Vagina (tissue), 2 donors: Measurements from ENCODE around the gene PPAT. TPM values are rescaled to one million over a fixed set of nuclear protein-coding genes. Genes with fewer than 3 reads are reported as not detected.
"Not testable (repeated sequence)": the region's sequence is repeated elsewhere in the genome, so short reads cannot be mapped to it uniquely, and the experiment has no call there.

Experiments
- DNase-seq, 2 donors: peaks; one replicate each; pipeline ENCODE4 v3.0.0-alpha.2; 2017; ENCODE audit errors: extremely low spot score in 2 of 2
- H3K27ac ChIP-seq: fragments of 200-600 bp; sonication (generic); one replicate; pipeline ENCODE4 v1.5.1; 2019
- H3K27me3 ChIP-seq: fragments of 200-600 bp; sonication (generic); one replicate; pipeline ENCODE4 v1.5.1; 2019
- H3K36me3 ChIP-seq, 2 donors: fragments of 200-600 bp; sonication (generic); one replicate each; pipeline ENCODE4 v1.5.1; 2017 to 2019
- H3K4me1 ChIP-seq: fragments of 200-600 bp; sonication (generic); one replicate; pipeline ENCODE4 v1.5.1; 2019
- H3K4me3 ChIP-seq, 2 donors: fragments of 200-600 bp; sonication (generic); 1 replicate in 1 of 2; 2 replicates in 1 of 2; pipeline ENCODE4 v1.5.1; 2016 to 2019
- H3K9me3 ChIP-seq: fragments of 200-600 bp; sonication (generic); one replicate; pipeline ENCODE4 v1.5.1; 2019
- POLR2A ChIP-seq, 2 donors: fragments of 450-650 bp; IDR thresholded peaks; one replicate each; pipeline ENCODE4 v1.6.1; 2017; ENCODE audit warnings: antibody characterized with exemption in 2 of 2, mild to moderate bottlenecking in 2 of 2, moderate library complexity in 2 of 2
- POLR2AphosphoS5 ChIP-seq, 2 donors: sonication (generic); formaldehyde crosslinking; IDR thresholded peaks; one replicate each; pipeline ENCODE4 v1.9.0; 2017; ENCODE audit warnings: antibody characterized with exemption in 2 of 2, mild to moderate bottlenecking in 2 of 2, low read depth in 1 of 2; ENCODE audit not compliant: insufficient read depth in 1 of 2
- intact Hi-C: fragments of 100-400 bp; cut with DNase I; formaldehyde crosslinking; loops from one replicate; pipeline ENCODE4 v1.15.1; 2023
- total RNA-seq: library from RNA; depleted of rRNA; stranded (reverse); fragments of >200 nt; gene quantifications from one replicate; pipeline ENCODE4 v1.2.3, GENCODE V29; 2016
- TF ChIP-seq, protein P1 (sequence below), 3 experiments: fragments of 450-650 bp in 2 of 3; fragments of 200-600 bp in 1 of 3; sonication (generic) in 1 of 3; IDR thresholded peaks; one replicate each; pipeline ENCODE4 v1.5.1; 2017 to 2019; ENCODE audit warnings: antibody characterized with exemption in 3 of 3, mild to moderate bottlenecking in 2 of 3, moderate library complexity in 2 of 3

PPAT gene
- total RNA-seq, 1 donor from 2014 or later = 3.7 TPM

DNA sequence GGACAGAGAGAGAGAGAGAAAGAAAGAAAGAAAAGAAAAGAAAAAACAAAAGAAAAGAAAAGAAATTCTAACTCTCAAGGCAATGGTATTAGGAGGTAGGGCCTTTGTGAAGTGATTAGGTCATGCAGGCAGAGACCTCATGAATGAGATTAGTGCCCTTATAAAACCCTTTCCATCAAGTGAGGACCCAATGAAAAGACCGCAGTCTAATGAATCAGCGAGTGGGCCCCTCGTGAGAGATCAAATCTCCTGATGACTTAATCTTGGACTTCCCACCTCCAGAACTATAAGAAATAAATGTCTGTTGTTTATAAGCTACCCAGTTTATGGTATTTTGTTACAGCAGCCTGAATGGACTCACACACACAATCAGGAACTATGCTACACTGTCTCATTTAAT lies 65.0 kb downstream of the PPAT start:
- DNase-seq = no peak
- no peak overlapping the region for H3K4me3 ChIP-seq
- no peaks in the 10 kb centered on the region for H3K9me3 ChIP-seq
- intact Hi-C loops = no loop called here
- no peaks in the 10 kb centered on the region for H3K27me3 ChIP-seq
- H3K4me1 ChIP-seq = no peaks in the 10 kb centered on the region
- H3K27ac ChIP-seq = no peak overlapping the region
- TF ChIP-seq POLR2A (IDR thresholded peaks at IDR 0.05) (no peak), POLR2AphosphoS5 (IDR thresholded peaks at IDR 0.05; ENCODE audit: insufficient read depth in 1 of 2, low read depth in 1 of 2) (no peak)
- TF ChIP-seq, protein P1, sequence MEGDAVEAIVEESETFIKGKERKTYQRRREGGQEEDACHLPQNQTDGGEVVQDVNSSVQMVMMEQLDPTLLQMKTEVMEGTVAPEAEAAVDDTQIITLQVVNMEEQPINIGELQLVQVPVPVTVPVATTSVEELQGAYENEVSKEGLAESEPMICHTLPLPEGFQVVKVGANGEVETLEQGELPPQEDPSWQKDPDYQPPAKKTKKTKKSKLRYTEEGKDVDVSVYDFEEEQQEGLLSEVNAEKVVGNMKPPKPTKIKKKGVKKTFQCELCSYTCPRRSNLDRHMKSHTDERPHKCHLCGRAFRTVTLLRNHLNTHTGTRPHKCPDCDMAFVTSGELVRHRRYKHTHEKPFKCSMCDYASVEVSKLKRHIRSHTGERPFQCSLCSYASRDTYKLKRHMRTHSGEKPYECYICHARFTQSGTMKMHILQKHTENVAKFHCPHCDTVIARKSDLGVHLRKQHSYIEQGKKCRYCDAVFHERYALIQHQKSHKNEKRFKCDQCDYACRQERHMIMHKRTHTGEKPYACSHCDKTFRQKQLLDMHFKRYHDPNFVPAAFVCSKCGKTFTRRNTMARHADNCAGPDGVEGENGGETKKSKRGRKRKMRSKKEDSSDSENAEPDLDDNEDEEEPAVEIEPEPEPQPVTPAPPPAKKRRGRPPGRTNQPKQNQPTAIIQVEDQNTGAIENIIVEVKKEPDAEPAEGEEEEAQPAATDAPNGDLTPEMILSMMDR (IDR thresholded peaks at IDR 0.05) = no peak
- no peaks in the 10 kb centered on the region for H3K36me3 ChIP-seq

DNA sequence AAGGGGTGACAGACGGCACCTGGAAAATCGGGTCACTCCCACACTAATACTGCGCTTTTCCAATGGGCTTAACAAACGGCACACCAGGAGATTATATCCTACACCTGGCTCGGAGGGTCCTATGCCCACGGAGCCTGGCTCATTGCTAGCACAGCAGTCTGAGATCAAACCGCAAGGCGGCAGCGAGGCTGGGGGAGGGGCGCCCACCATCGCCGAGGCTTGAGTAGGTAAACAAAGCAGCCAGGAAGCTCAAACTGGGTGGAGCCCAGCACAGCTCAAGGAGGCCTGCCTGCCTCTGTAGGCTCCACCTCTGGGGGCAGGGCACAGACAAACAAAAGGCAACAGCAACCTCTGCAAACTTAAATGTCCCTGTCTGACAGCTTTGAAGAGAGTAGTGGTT lies 72.4 kb downstream of the PPAT start:
- H3K36me3 ChIP-seq, intact Hi-C loops, DNase-seq, H3K27me3 ChIP-seq, H3K4me3 ChIP-seq, H3K9me3 ChIP-seq, H3K4me1 ChIP-seq, H3K27ac ChIP-seq: not testable (repeated sequence)

DNA sequence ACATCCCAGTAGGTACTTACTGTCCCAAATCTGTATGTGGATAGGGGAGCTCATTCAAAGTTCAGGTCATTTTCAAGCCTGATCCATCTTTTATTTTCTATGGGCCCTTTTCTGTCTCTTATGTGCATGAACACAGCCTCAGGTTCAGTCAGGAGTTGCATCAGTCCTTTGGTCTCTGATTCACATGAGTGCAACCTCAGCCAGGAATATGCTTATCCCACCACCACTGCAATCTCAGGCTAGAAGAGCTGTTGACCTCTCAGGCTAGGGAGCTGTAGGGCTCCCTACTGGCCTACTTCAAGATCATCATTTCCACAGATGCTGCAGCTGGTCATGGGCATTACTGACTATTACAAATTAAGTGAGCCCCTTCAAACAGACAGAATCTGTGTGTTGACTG lies 75.3 kb downstream of the PPAT start:
- no peaks in the 10 kb centered on the region for H3K4me1 ChIP-seq
- peaks cover 0 to 2% of the 10 kb centered on the region in 2 donors for H3K36me3 ChIP-seq
- H3K4me3 ChIP-seq = no peak overlapping the region
- H3K27ac ChIP-seq = no peak overlapping the region
- no peak for DNase-seq
- no peaks in the 10 kb centered on the region for H3K27me3 ChIP-seq
- H3K9me3 ChIP-seq = no peaks in the 10 kb centered on the region
- TF ChIP-seq, protein P1 (IDR thresholded peaks at IDR 0.05) = no peak
- TF ChIP-seq POLR2A (IDR thresholded peaks at IDR 0.05) (no peak), POLR2AphosphoS5 (IDR thresholded peaks at IDR 0.05; ENCODE audit: insufficient read depth in 1 of 2, low read depth in 1 of 2) (no peak)
- intact Hi-C loops = no loop called here

DNA sequence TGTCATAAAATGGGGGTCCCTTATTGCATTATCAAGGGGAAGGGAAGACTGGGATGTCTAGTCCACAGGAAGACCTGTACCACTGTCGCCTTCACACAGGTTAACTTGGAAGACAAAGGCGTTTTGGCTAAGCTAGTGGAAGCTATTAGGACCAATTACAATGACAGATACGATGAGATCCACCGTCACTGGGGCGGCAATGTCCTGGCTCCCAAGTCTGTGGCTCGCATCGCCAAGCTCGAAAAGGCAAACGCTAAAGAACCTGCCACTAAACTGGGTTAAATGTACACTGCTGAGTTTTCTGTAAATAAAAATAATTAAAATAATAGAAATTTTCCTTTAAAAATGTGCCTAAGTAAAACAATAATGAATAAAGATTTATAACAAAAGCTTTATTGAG lies 78.8 kb downstream of the PPAT start:
- no peak for TF ChIP-seq POLR2A (IDR thresholded peaks at IDR 0.05)
- TF ChIP-seq, protein P1 (IDR thresholded peaks at IDR 0.05) = no peak
- TF ChIP-seq POLR2AphosphoS5 (IDR thresholded peaks at IDR 0.05; ENCODE audit: insufficient read depth in 1 of 2, low read depth in 1 of 2) = no peak
- no peak for DNase-seq
- Histone ChIP-seq H3K4me1 (no peaks in the 10 kb centered on the region), H3K27me3 (no peaks in the 10 kb centered on the region), H3K9me3 (no peaks in the 10 kb centered on the region), H3K4me3 (no peak overlapping the region), H3K27ac (no peak overlapping the region), H3K36me3 (peaks cover 0 to 10% of the 10 kb centered on the region in 2 donors)
- intact Hi-C loops = no loop called here

DNA sequence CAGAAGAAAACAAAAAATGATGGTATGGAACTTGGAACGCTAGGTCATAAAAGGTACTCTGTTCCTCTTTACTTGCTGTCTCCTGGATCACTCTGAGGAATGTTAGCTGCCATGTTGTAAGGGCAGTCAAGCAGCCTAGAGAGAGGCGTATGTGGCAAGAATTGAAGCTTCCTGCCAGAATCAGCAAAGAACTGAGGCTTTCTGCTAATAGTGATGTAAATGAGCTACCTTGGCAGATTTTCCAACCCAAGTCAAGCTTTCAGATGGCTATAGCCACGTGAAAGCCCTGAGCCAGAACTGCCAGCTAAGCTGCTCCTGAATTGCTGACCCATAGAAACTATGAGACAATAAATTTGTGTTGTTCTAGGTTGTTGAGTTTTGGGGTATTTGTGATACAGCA lies 86.8 kb downstream of the PPAT start:
- Histone ChIP-seq H3K36me3 (peaks cover 0 to 26% of the 10 kb centered on the region in 2 donors), H3K27ac (no peak overlapping the region), H3K9me3 (no peaks in the 10 kb centered on the region), H3K27me3 (no peaks in the 10 kb centered on the region), H3K4me1 (no peaks in the 10 kb centered on the region), H3K4me3 (no peak overlapping the region)
- TF ChIP-seq POLR2A (IDR thresholded peaks at IDR 0.05) (no peak), POLR2AphosphoS5 (IDR thresholded peaks at IDR 0.05; ENCODE audit: insufficient read depth in 1 of 2, low read depth in 1 of 2) (no peak)
- TF ChIP-seq, protein P1 (IDR thresholded peaks at IDR 0.05) = no peak
- intact Hi-C loops = no loop called here
- no peak for DNase-seq

DNA sequence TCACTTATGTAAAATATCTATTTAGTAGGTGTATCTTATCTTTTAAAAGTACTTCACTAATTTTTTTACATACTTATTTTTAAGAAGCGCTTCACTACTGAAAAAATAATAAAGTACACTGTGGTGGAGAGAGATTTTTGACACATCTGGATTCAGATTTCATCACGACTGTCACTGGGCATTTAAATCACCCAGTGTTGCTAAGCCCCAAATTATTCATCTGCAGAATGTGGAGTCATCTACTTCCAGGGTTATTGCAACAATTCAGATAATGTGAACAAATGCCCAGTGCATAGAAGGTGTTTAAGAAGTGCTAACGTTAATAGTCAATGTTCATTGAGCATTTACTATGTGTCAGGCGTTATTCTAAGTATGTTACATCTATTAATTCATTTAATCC lies 90.0 kb downstream of the PPAT start:
- TF ChIP-seq, protein P1 (IDR thresholded peaks at IDR 0.05) = no peak
- no peak for TF ChIP-seq POLR2A (IDR thresholded peaks at IDR 0.05)
- TF ChIP-seq POLR2AphosphoS5 (IDR thresholded peaks at IDR 0.05; ENCODE audit: insufficient read depth in 1 of 2, low read depth in 1 of 2) = no peak
- Histone ChIP-seq H3K27me3 (no peaks in the 10 kb centered on the region), H3K4me3 (no peak overlapping the region), H3K9me3 (no peaks in the 10 kb centered on the region), H3K27ac (no peak overlapping the region), H3K4me1 (no peaks in the 10 kb centered on the region), H3K36me3 (peaks cover 0 to 11% of the 10 kb centered on the region in 2 donors)
- no peak for DNase-seq
- intact Hi-C loops = no loop called here
